Measurements from ENCODE around the gene SLC6A3.

DNA sequence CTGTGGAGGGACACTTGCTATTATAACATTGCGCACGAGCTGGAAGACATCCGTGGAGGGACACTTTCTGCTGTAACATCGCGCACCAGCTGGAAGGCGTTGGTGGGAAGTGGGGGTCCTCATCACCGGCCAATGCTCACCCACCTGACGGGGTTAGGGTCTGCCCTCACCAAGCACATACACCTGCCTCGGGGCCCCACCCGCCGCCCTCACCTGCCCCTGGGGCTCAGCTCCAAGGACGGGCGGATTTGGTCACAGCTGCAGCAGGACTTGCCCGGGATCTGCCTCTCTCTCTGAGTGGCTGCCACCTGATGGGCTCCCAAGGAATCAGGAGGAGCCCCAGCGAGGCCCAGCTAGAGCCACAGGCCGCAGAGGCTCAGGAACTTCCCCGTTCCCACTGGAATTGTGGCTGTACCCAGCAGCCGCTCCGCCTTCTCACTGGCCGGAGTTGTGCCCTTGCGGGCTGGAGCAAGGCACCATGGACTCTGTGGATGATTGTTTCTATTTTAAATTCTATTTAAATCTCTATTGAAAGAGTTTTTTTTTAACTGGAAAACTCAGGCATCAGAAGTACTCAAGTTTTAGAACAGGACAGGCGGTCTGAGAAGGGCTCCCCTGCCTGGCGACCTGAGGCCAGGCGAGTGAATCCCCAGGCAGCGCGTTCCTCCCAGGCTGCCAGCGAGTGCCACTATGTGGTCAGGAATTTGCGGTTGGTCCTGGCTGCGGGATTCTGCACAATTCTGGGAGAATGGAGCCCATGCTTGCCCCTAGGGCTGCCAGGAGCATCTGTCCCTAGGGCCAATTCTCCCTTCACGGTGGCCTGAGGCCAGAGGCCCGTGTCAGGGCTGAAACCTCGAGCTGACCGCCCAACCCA is 38.9 kb upstream of the SLC6A3 start:
- TF ChIP-seq, protein P1, sequence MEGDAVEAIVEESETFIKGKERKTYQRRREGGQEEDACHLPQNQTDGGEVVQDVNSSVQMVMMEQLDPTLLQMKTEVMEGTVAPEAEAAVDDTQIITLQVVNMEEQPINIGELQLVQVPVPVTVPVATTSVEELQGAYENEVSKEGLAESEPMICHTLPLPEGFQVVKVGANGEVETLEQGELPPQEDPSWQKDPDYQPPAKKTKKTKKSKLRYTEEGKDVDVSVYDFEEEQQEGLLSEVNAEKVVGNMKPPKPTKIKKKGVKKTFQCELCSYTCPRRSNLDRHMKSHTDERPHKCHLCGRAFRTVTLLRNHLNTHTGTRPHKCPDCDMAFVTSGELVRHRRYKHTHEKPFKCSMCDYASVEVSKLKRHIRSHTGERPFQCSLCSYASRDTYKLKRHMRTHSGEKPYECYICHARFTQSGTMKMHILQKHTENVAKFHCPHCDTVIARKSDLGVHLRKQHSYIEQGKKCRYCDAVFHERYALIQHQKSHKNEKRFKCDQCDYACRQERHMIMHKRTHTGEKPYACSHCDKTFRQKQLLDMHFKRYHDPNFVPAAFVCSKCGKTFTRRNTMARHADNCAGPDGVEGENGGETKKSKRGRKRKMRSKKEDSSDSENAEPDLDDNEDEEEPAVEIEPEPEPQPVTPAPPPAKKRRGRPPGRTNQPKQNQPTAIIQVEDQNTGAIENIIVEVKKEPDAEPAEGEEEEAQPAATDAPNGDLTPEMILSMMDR (conservative IDR thresholded peaks at IDR 0.05), result no peak
- TF ChIP-seq ZFX (IDR thresholded peaks at IDR 0.05), result no peak

All from C4-2B (cell line).